Measurements from ENCODE around the gene ABHD12. TPM values are rescaled to one million over a fixed set of nuclear protein-coding genes. Genes with fewer than 3 reads are reported as not detected.
"Not testable (repeated sequence)": the region's sequence is repeated elsewhere in the genome, so short reads cannot be mapped to it uniquely, and the experiment has no call there.

Gene ABHD12
- total and polyA plus RNA-seq, 2 donors (not counting 3 experiments of a cell fraction or from before 2014, with no cell fraction given), result 19.2 to 36.0 TPM

DNA sequence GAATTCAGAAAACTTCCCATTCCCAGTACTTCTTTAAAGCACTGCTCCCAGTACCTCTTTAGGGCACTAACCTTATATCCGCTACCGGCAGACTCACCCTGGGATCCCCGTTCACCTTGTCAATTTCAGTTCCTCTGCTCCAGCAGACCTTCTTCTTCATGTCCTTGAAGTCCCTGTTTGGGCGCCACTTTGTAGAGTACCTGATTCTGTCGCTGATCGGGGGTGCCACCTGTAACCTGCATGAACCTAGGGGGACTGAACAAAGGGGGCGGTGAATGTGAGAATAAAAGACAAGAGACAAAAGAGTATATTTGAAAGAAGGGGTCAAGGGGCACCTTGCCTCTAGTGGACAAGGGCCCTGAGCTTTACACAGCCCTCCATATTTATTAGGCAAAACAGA lies 11.9 kb upstream of the ABHD12 start:
- no peak overlapping the region for H3K27ac ChIP-seq (ENCODE audit: insufficient read depth, low read depth, low read length)
- FAIRE-seq (no peak), DNase-seq (ENCODE audit: low read depth, low spot score) (no peak)
- no peaks in the 10 kb centered on the region for H3K27me3 ChIP-seq (ENCODE audit: control insufficient read depth in 2 of 2, insufficient read depth in 2 of 2, low read length in 2 of 2)
- POLR2A ChIA-PET, result no interaction called here
- H3K9me1 ChIP-seq (replicated peaks; ENCODE audit: control insufficient read depth, extremely low read depth, insufficient read depth, low read length), result no peaks in the 10 kb centered on the region
- no peak overlapping the region for H3K4me3 ChIP-seq (replicated peaks in 1 of 3; ENCODE audit: insufficient read depth in 1 of 3, low read depth in 1 of 3, low read length in 3 of 3)
- peaks cover 3% of the 10 kb centered on the region for H3K9me3 ChIP-seq (replicated peaks; ENCODE audit: control insufficient read depth, insufficient read depth, low read length)
- no peaks in the 10 kb centered on the region for H3K36me3 ChIP-seq (ENCODE audit: control insufficient read depth in 2 of 2, extremely low read depth in 1 of 2, insufficient read depth in 2 of 2, low read length in 2 of 2)
- TF ChIP-seq, protein P1, sequence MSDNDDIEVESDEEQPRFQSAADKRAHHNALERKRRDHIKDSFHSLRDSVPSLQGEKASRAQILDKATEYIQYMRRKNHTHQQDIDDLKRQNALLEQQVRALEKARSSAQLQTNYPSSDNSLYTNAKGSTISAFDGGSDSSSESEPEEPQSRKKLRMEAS (IDR thresholded peaks at IDR 0.05; ENCODE audit: insufficient read depth, insufficient read length), result no peak
- TF ChIP-seq GATA2 (IDR thresholded peaks at IDR 0.05; ENCODE audit: insufficient read depth, insufficient read length, low read depth, low read length) (no peak), POLR2A (IDR thresholded peaks at IDR 0.05; ENCODE audit: low read depth, low read length) (no peak), EZH2 (IDR thresholded peaks at IDR 0.05; ENCODE audit: borderline replicate concordance, low read depth, low read length, severe bottlenecking) (no peak), POLR2AphosphoS5 (IDR thresholded peaks at IDR 0.05; ENCODE audit: insufficient read depth, low read depth, low read length) (no peak), JUN (IDR thresholded peaks at IDR 0.05; ENCODE audit: borderline replicate concordance, insufficient read depth, insufficient read length, low read depth) (no peak), MYC (IDR thresholded peaks at IDR 0.05; ENCODE audit: low read depth, low read length) (no peak), FOS (IDR thresholded peaks at IDR 0.05; ENCODE audit: borderline replicate concordance, insufficient read depth, low read length) (no peak)
- TF ChIP-seq, protein P2, sequence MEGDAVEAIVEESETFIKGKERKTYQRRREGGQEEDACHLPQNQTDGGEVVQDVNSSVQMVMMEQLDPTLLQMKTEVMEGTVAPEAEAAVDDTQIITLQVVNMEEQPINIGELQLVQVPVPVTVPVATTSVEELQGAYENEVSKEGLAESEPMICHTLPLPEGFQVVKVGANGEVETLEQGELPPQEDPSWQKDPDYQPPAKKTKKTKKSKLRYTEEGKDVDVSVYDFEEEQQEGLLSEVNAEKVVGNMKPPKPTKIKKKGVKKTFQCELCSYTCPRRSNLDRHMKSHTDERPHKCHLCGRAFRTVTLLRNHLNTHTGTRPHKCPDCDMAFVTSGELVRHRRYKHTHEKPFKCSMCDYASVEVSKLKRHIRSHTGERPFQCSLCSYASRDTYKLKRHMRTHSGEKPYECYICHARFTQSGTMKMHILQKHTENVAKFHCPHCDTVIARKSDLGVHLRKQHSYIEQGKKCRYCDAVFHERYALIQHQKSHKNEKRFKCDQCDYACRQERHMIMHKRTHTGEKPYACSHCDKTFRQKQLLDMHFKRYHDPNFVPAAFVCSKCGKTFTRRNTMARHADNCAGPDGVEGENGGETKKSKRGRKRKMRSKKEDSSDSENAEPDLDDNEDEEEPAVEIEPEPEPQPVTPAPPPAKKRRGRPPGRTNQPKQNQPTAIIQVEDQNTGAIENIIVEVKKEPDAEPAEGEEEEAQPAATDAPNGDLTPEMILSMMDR (IDR thresholded peaks at IDR 0.05; ENCODE audit: extremely low read depth in 1 of 2, insufficient read depth in 1 of 2, low read depth in 1 of 2, low read length in 2 of 2), result no peak
- no TSS peak for BruUV-seq (replicated peaks)
- H4K20me1 ChIP-seq (replicated peaks; ENCODE audit: control insufficient read depth, extremely low read depth, insufficient read depth, low read length), result no peaks in the 10 kb centered on the region
- no peaks in the 10 kb centered on the region for H3K79me2 ChIP-seq (ENCODE audit: control insufficient read depth, insufficient read depth, low read length)
- no peak overlapping the region for H3K4me2 ChIP-seq (ENCODE audit: insufficient read depth, low read length)
- H2AFZ ChIP-seq (ENCODE audit: low read depth, low read length), result no peak overlapping the region
- CTCF ChIA-PET, result no interaction called here
- dilution Hi-C loops (cut with MboI; ENCODE audit: extremely low pct_ligation_motif_present, low sequenced_read_pairs), result no loop called here
- no peaks in the 10 kb centered on the region for H3K4me1 ChIP-seq (ENCODE audit: control insufficient read depth, extremely low read depth, insufficient read depth, low read length)
- H3K9ac ChIP-seq (replicated peaks; ENCODE audit: extremely low read depth, insufficient read depth, low read length), result no peak overlapping the region
- intact Hi-C loops (cut with micrococcal nuclease), result no loop called here

DNA sequence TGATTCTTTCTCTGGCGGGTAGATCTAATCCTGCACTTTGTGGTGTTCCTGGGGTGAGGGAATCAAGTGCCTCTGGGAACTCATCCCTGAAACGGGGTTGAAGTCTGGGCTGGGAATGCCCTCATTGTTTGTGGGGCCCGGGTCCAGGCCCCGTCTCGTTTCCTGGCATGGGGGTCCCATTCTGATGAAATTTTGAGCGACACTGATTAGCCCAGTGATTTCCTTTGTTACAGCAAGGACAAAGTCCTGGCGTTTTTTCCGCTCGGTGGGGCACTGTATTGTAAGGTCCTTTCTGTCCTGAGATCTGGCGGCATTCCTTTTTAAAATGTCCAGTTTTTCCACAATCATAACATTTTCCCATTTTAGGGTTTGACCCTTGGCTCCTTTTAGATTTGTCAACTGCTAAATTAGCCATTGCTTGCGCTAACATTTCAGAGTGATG lies 9.7 kb upstream of the ABHD12 start:
- FAIRE-seq; H3K9me1 ChIP-seq (replicated peaks; ENCODE audit: control insufficient read depth, extremely low read depth, insufficient read depth, low read length); DNase-seq (ENCODE audit: low read depth, low spot score); H3K4me3 ChIP-seq (replicated peaks in 1 of 3; ENCODE audit: insufficient read depth in 1 of 3, low read depth in 1 of 3, low read length in 3 of 3); H2AFZ ChIP-seq (ENCODE audit: low read depth, low read length); POLR2A ChIA-PET; H3K9me3 ChIP-seq (replicated peaks; ENCODE audit: control insufficient read depth, insufficient read depth, low read length); dilution Hi-C loops (cut with MboI; ENCODE audit: extremely low pct_ligation_motif_present, low sequenced_read_pairs); H3K36me3 ChIP-seq (ENCODE audit: control insufficient read depth in 2 of 2, extremely low read depth in 1 of 2, insufficient read depth in 2 of 2, low read length in 2 of 2); H3K9ac ChIP-seq (replicated peaks; ENCODE audit: extremely low read depth, insufficient read depth, low read length); H3K27ac ChIP-seq (ENCODE audit: insufficient read depth, low read depth, low read length); H3K27me3 ChIP-seq (ENCODE audit: control insufficient read depth in 2 of 2, insufficient read depth in 2 of 2, low read length in 2 of 2); BruUV-seq (replicated peaks); H3K79me2 ChIP-seq (ENCODE audit: control insufficient read depth, insufficient read depth, low read length); H3K4me2 ChIP-seq (ENCODE audit: insufficient read depth, low read length); intact Hi-C loops (cut with micrococcal nuclease); H3K4me1 ChIP-seq (ENCODE audit: control insufficient read depth, extremely low read depth, insufficient read depth, low read length); H4K20me1 ChIP-seq (replicated peaks; ENCODE audit: control insufficient read depth, extremely low read depth, insufficient read depth, low read length): not testable (repeated sequence)
- CTCF ChIA-PET, result interaction anchor here (1.5 to 4.5 kb wide), 15 partner anchors 7 to 405 kb away, joined by 4 to 104 read pairs (median 17); partner anchors contain the start of genes ABHD12, ENTPD6 and GINS1
